Tibial nerve (tissue), 4 donors: Measurements from ENCODE around the gene AMPD1. TPM values are rescaled to one million over a fixed set of nuclear protein-coding genes. Genes with fewer than 3 reads are reported as not detected.

ENCODE experiments used
- DNase-seq, 2 donors: peaks; one replicate each; pipeline ENCODE4 v3.0.0-alpha.2; 2019; ENCODE audit warnings: low spot score in 2 of 2
- H3K27ac ChIP-seq, 4 donors: fragments of 200-600 bp; sonication (generic) in 3 of 4; one replicate each; pipeline ENCODE4 v1.5.1; 2017 to 2019; ENCODE audit warnings: mild to moderate bottlenecking in 1 of 4
- H3K27me3 ChIP-seq, 2 donors: fragments of 200-600 bp; sonication (generic) in 1 of 2; one replicate each; pipeline versions ENCODE4 v1.5.1 to v1.6.0; 2017 to 2019
- H3K36me3 ChIP-seq, 3 donors: fragments of 200-600 bp; sonication (generic); one replicate each; pipeline ENCODE4 v1.5.1; 2018 to 2019
- H3K4me1 ChIP-seq, 4 donors: fragments of 200-600 bp; sonication (generic) in 3 of 4; one replicate each; pipeline ENCODE4 v1.5.1; 2017 to 2019
- H3K4me3 ChIP-seq, 4 donors: fragments of 200-600 bp; sonication (generic) in 3 of 4; one replicate each; pipeline ENCODE4 v1.5.1; 2017 to 2019; ENCODE audit warnings: mild to moderate bottlenecking in 1 of 4, moderate library complexity in 1 of 4
- H3K9me3 ChIP-seq, 4 donors: fragments of 200-600 bp; sonication (generic) in 3 of 4; one replicate each; pipeline ENCODE4 v1.5.1; 2017 to 2019
- CTCF ChIP-seq, 5 experiments: fragments of 200-600 bp in 3 of 5; fragments of 450-650 bp in 2 of 5; sonication (generic) in 3 of 5; IDR thresholded peaks; one replicate each; pipeline ENCODE4 v1.5.1; 2016 to 2019; ENCODE audit warnings: antibody characterized with exemption in 5 of 5, mild to moderate bottlenecking in 3 of 5, moderate library complexity in 2 of 5
- EP300 ChIP-seq, 2 donors: sonication (generic); formaldehyde crosslinking; IDR thresholded peaks; one replicate each; pipeline ENCODE4 v1.6.1; 2017; ENCODE audit warnings: antibody characterized with exemption in 2 of 2, mild to moderate bottlenecking in 1 of 2
- POLR2A ChIP-seq, 2 donors: fragments of 450-650 bp; IDR thresholded peaks; one replicate each; pipeline ENCODE4 v1.6.1; 2017; ENCODE audit warnings: antibody characterized with exemption in 2 of 2, mild to moderate bottlenecking in 2 of 2, moderate library complexity in 2 of 2
- WGBS, 2 donors: methylation state at CpG; one replicate each; pipeline ENCODE4 v1.1.5; 2018; 5-methylcytosine and 5-hydroxymethylcytosine counted together
- total RNA-seq, 4 donors: library from RNA; depleted of rRNA; stranded (reverse); fragments of >200 nt; gene quantifications; one replicate each; pipeline ENCODE4 v1.1.0, GENCODE V29; 2016

Gene AMPD1
- total RNA-seq, 4 donors from 2014 or later: not detected

- Histone ChIP-seq H3K36me3 (peaks cover 0 to 30% (median 0%) of the 10 kb centered on the region in 3 donors), H3K4me3 (no peak overlapping the region), H3K27ac (no peak overlapping the region), H3K9me3 (no peaks in the 10 kb centered on the region), H3K4me1 (no peaks in the 10 kb centered on the region), H3K27me3 (no peaks in the 10 kb centered on the region)
- DNase-seq: no peak
- 87 to 89% methylated on average over 5 of the region's 5 CpGs for WGBS, 2 donors
- no peak for TF ChIP-seq POLR2A (IDR thresholded peaks at IDR 0.05)
- TF ChIP-seq EP300 (IDR thresholded peaks at IDR 0.05): no peak
- no peak for TF ChIP-seq CTCF (IDR thresholded peaks at IDR 0.05)
Observed at GRCh38 chr1:114702737-114703136, 7.4 kb upstream of the AMPD1 start.

GRCh38 chr1:114701931-114702330 is 6.6 kb upstream of the AMPD1 start:
- no peak overlapping the region for H3K27ac ChIP-seq
- no peaks in the 10 kb centered on the region for H3K4me1 ChIP-seq
- no peaks in the 10 kb centered on the region for H3K9me3 ChIP-seq
- peaks cover 0 to 22% (median 0%) of the 10 kb centered on the region in 3 donors for H3K36me3 ChIP-seq
- TF ChIP-seq EP300 (IDR thresholded peaks at IDR 0.05) (no peak), POLR2A (IDR thresholded peaks at IDR 0.05) (no peak), CTCF (IDR thresholded peaks at IDR 0.05) (no peak)
- no peak for DNase-seq
- H3K4me3 ChIP-seq: no peak overlapping the region
- no peaks in the 10 kb centered on the region for H3K27me3 ChIP-seq
- WGBS, 2 donors: 65 to 69% methylated on average over 2 of the region's 2 CpGs

- Histone ChIP-seq H3K36me3 (peaks cover 0 to 4% (median 0%) of the 10 kb centered on the region in 3 donors), H3K4me3 (no peak overlapping the region), H3K27ac (no peak overlapping the region), H3K27me3 (no peaks in the 10 kb centered on the region), H3K4me1 (no peaks in the 10 kb centered on the region), H3K9me3 (no peaks in the 10 kb centered on the region)
- TF ChIP-seq POLR2A (IDR thresholded peaks at IDR 0.05) (no peak), EP300 (IDR thresholded peaks at IDR 0.05) (no peak), CTCF (IDR thresholded peaks at IDR 0.05) (no peak)
- DNase-seq: no peak
- WGBS, 2 donors: 40 to 44% methylated on average over 4 of the region's 4 CpGs
Observed at GRCh38 chr1:114700036-114700600, 4.8 kb upstream of the AMPD1 start.

GRCh38 chr1:114696810-114697209 is 1.5 kb upstream of the AMPD1 start:
- DNase-seq: no peak
- Histone ChIP-seq H3K4me1 (no peaks in the 10 kb centered on the region), H3K4me3 (no peak overlapping the region), H3K36me3 (no peaks in the 10 kb centered on the region), H3K27ac (no peak overlapping the region), H3K9me3 (no peaks in the 10 kb centered on the region), H3K27me3 (peaks cover 0 to 3% of the 10 kb centered on the region in 2 donors)
- TF ChIP-seq POLR2A (IDR thresholded peaks at IDR 0.05) (no peak), EP300 (IDR thresholded peaks at IDR 0.05) (no peak), CTCF (IDR thresholded peaks at IDR 0.05) (no peak)

- no peak overlapping the region for H3K27ac ChIP-seq
- H3K4me1 ChIP-seq: no peaks in the 10 kb centered on the region
- H3K36me3 ChIP-seq: no peaks in the 10 kb centered on the region
- no peak overlapping the region for H3K4me3 ChIP-seq
- H3K27me3 ChIP-seq: peaks cover 0 to 3% of the 10 kb centered on the region in 2 donors
- TF ChIP-seq POLR2A (IDR thresholded peaks at IDR 0.05) (no peak), EP300 (IDR thresholded peaks at IDR 0.05) (no peak), CTCF (IDR thresholded peaks at IDR 0.05) (no peak)
- WGBS, 2 donors: 81 to 87% methylated on average over 9 of the region's 9 CpGs
- no peak for DNase-seq
- H3K9me3 ChIP-seq: no peaks in the 10 kb centered on the region
Observed at GRCh38 chr1:114694540-114695310, 621 bp downstream of the AMPD1 start.
